Dermis blood vessel endothelial cell (primary cell): ENCODE results near the gene GOLGA6A. TPM values are rescaled to one million over a fixed set of nuclear protein-coding genes. Genes with fewer than 3 reads are reported as not detected.

Experiments used
- DNase-seq: peaks from one replicate; pipeline ENCODE4 v3.0.0; 2010
- total RNA-seq: library from RNA; depleted of rRNA; stranded (reverse); fragments of >200 nt; gene quantifications from 2 replicates; pipeline ENCODE4 v1.2.3, GENCODE V29; 2014

The GOLGA6A gene
- total RNA-seq, 1 donor from 2014 or later = not detected

DNA sequence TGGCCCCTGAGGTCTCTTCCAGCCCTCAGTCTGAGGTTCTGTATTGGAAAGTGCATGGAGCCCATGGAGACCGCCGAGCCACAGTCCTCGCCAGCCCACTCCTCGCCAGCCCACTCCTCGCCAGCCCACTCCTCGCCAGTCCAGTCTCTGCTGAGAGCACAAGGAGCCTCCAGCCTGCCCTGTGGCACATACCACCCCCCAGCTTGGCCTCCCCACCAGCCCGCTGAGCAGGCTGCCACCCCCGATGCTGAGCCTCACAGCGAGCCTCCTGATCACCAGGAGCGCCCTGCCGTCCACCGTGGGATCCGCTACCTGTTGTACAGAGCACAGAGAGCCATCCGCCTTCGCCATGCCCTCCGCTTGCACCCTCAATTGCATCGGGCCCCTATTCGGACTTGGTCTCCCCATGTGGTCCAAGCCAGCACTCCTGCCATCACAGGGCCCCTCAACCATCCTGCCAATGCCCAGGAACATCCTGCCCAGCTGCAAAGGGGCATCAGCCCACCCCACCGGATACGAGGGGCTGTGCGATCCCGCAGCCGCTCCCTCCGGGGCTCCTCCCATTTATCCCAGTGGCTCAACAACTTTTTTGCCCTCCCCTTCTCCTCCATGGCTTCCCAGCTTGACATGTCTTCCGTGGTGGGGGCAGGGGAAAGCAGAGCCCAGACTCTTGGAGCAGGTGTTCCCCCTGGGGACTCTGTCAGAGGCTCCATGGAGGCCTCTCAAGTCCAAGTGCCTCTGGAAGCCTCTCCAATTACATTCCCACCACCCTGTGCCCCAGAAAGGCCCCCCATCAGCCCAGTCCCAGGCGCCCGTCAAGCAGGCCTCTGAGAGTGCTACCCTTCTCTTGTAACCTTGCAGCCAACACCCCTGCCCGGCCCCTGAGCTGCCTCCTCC, 47.0 kb downstream of the GOLGA6A start:
- no peak for DNase-seq

DNA sequence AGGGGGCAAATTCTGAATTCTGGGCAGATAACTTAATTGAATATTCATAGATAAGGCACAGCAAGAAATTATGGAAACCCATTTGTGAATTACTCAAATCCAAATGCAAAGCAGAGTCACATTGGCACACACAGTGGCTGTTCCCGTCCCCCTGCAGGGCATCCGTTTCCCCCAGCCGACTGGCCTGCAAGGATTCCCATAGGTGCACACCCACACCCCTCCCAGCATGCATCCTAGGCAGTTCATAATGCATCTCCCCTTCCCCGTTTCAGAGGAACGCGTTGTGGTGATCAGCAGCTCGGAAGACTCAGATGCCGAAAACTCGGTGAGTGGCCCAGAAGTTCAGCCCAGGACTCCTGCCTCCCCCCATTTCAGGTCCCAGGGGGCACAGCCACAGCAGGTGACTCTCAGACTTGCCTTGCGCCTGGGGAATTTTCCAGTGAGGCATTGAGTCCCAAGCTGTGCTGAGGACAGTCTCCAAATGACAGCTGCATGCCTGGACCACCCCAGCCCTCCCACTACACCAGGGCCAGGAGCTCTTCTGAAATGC, 48.1 kb downstream of the GOLGA6A start:
- no peak for DNase-seq

DNA sequence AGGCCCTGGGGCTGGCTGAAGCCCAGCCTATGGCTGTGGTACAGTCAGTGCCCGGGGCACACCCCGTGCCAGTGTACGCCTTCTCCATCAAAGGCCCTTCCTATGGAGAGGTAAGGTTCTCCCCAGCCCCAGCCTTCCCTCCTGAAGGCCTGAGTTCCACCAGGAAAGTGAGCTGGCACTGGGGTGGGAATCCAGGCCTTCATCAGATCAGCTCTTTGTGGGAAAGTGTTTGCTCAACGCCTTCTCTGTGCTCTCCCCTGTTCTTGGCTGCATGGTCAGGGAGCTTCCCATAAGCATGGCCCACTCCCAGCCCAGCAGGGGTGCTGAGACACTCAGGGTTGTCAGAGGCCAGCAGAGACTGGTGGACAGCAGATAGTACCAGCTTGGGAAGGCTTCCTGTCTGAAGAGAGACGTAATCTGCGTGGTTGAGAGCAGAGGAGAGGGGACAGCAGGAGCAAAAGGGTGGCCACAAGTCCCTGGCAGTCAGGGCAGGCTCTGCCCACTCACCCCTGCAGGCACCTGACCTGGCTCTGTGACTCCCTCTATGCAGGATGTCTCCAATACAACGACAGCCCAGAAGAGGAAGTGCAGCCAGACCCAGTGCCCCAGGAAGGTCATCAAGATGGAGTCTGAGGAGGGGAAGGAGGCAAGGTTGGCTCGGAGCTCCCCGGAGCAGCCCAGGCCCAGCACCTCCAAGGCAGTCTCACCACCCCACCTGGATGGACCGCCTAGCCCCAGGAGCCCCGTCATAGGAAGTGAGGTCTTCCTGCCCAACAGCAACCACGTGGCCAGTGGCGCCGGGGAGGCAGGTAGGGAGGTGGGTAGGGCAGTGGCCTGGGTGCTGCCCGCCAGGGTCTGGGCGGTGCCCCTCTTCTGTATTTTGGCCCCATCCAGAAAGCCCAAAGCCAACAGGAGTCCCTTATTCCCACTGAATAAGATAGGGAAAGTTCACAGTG, 49.5 kb downstream of the GOLGA6A start:
- DNase-seq = no peak

DNA sequence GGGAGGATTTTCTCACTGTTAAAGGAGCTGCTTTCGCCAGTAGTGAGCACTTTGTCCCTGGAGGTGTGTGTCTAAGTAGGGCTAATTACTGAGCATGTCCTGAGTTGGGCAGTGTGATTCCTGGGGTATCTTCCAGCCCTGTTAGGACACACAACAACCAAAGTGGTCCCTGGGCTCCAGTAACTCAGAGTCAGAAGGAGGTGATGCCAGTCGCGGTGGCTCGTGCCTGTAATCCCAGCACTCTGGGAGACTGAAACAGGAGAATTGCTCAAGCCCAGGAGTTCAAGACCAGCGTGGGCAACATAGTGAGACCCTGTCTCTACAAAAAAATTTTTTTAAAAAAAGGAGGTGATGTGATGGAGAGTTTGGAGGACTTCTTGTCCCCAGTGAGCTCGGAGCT, 50.3 kb downstream of the GOLGA6A start:
- no peak for DNase-seq

- peak; percentile 44 for DNase-seq
Observed at GRCh38 chr15:74028646-74029045, 53.7 kb downstream of the GOLGA6A start.

DNA sequence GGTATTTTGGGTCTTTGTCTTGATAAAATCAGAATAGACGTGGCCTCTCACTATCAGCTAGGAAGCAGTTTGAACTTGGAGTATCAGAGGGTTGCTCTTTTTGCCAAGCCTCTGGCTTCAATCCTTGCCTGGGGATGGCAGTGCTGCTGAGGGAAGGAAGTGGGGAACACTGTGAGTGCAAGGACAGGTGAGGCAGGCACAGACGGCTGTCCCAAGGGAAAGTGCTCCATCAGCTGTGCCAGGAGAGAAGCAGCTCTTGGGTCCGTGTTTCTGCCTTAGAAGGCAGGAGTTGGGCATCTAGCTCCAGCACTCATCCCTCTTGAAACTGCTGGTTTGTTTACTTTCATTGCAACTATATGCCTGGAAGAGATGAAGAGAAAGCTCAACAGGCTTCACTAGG, 54.7 kb downstream of the GOLGA6A start:
- DNase-seq = no peak

DNA sequence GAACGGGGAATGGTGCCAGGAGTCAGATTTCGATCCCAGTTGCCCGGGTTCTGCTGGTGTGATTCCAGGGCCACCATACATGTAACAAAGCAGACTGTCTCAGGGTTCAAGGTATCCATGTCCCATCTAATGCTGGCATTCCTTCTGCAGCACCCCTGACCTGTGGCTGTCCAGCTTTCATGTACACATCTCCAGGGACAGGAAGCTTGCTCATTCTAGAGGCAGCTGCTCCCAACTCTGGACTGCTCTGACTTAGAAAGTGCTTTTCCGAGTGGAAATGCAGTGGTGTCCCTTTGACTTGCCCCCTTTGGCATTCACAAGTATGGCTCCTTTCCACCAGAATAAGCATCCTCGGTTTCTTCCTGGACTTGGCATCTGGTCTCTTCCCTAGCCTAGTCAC, 56.9 kb downstream of the GOLGA6A start:
- peak; percentile 78 for DNase-seq

DNA sequence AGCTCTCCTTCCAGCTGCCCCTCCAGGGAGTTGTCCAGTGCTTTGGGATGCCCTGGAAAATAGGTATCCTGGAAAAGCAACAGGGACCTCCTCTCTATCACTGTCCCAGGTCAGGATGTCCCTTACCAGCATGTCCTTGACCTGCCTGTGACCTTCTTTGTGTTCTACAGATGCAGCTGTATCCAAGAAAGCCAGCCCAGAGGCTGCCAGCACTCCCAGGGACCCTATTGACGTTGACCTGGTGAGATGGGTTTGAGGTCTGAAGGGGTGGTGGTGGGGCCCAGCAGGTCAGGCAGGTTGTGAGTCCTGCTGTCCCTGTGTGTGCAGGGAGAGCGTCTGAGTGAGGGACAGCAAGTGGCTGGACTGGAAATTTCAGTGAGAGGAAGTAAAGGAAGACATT, 57.7 kb downstream of the GOLGA6A start:
- peak; percentile 20 for DNase-seq

GRCh38 chr15:74022706-74023470, 59.5 kb downstream of the GOLGA6A start:
- DNase-seq = no peak

Other genes starting within 250 kb of the GOLGA6A start
- gene TBC1D21, start 209.0 kb downstream of the GOLGA6A start, total RNA-seq = not detected in 2 replicates
- 0.68 and 0.70 TPM in 2 replicates for gene LOXL1, start 156.1 kb downstream of the GOLGA6A start, total RNA-seq
- 19.9 and 22.3 TPM in 2 replicates for gene STOML1, start 90.3 kb downstream of the GOLGA6A start, total RNA-seq
- 95.5 and 176 TPM in 2 replicates for gene PML, start 87.8 kb downstream of the GOLGA6A start, total RNA-seq
- not detected in 2 replicates for gene ISLR2, start 48.0 kb upstream of the GOLGA6A start, total RNA-seq
- gene ISLR, start 91.2 kb upstream of the GOLGA6A start, total RNA-seq = 0.17 and 0.79 TPM in 2 replicates
- 0.51 TPM in 1 of 2 replicates, not detected in the other for gene STRA6, start 120.2 kb upstream of the GOLGA6A start, total RNA-seq
- 0.05 TPM in 1 of 2 replicates, not detected in the other for gene CCDC33, start 153.8 kb upstream of the GOLGA6A start, total RNA-seq